ENCODE data around the gene EPN3.

The EPN3 gene

DNA sequence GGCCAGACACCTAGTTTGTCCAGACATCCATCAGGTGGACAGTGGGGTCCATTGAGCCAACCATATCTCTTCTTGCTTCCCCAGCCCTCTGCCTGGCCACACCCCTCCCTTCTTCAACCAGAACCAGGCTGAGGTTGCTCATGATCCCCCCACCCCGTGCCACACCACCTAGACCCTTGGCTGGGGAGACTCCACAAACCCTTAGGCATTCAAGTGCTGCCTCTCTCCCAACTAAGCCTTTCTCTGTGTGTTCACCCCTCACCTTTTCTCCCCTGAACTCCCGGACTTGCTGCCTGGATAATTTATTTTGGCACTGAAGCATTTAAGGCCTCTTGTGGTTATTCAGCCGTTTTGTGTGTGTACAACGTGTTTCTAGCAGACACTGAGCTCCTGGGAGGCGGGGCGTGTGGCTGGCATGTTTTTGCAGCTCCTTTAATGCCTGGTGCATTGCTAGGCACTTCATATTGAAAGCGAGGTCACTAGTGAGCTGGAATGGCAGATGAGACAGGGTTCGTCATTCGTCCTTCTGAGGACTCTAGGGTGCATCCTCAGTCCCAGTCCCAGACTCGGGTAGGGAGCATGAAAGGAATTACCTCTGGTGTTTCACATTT is 56.7 kb downstream of the EPN3 start:
- no peak for DNase-seq (ENCODE audit: low read depth)

DNA sequence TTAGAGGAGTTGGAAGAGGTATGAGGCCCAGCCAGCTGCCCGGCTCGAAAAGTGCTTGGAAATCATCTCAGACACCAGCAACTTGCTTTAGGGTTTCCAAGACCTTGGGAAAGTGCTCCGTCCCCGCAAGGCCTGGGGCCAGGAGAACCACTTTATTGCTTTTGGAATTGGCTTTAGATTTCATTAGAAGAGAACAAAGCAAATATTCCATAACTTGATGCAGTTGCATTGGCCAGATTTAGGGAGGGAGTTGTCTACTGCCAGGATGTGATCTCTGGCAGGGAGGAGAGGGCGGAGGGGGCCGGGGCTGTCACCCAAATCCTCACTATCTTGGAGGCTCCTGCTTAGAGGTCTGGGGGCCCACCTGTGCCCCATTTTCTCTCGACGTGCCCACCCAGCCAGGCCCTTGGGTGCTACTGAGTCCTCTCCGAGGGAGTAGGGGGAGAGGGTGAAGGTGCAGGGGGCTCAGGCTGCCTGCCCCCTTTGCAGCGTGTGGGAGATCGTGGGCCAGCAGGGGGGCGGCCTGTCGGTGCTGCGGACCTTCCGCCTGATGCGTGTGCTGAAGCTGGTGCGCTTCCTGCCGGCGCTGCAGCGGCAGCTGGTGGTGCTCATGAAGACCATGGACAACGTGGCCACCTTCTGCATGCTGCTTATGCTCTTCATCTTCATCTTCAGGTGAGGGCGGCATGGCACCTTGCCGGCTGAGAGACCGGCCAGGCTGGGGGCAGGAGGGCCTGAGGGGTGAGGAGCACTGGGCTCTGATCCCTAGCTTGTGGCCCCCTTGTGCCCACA is 58.6 kb downstream of the EPN3 start:
- DNase-seq (ENCODE audit: low read depth) = no peak

DNA sequence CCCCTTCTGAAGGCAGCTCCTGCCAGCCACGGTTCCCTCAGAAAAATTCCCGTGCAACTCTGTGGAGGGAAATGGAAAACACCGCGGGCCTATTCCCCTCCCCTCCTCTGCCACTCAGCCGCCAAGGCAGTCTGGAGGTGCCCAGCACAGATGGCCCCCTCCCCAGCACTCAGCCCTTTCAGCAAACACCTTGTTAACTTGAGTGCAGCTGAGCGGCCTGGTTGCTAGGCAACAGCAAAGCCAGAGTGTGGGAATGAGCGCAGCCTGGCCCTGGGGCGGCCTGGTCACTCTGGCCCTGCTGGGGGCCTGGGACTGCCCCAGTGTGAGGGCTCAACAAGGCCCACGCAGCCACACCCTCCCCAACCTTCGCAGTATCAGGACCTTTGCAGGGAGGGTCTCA is 60.8 kb downstream of the EPN3 start:
- no peak for DNase-seq (ENCODE audit: low read depth)

Measured in stimulated activated CD8-positive, alpha-beta memory T cell treated with anti-CD3 and anti-CD28 coated beads, Interleukin-15, amount 100 ng/mL, for 24 hours (primary cell).